ENCODE results near the gene KIAA1958. TPM values are rescaled to one million over a fixed set of nuclear protein-coding genes. Genes with fewer than 3 reads are reported as not detected.
A peak's percentile ranks its signal among the peaks of the same experiment; 100 is the strongest.
"Not testable (repeated sequence)": the region's sequence is repeated elsewhere in the genome, so short reads cannot be mapped to it uniquely, and the experiment has no call there.

Gene KIAA1958
- polyA plus RNA-seq, 1 donor from 2014 or later: 0.98 TPM

- H3K36me3 Mint-ChIP-seq: peaks cover 12% of the 10 kb centered on the region
- H3K27me3 Mint-ChIP-seq: peaks cover 4% of the 10 kb centered on the region
- H3K9me3 Mint-ChIP-seq: peaks cover 13 to 31% (median 23%) of the 10 kb centered on the region in 3 donors
- no peak overlapping the region for H3K27ac Mint-ChIP-seq
- H3K4me3 Mint-ChIP-seq: peak overlapping the region in 1 of 4 donors; percentile 23
- H3K4me1 Mint-ChIP-seq: no peaks in the 10 kb centered on the region
These were observed 162.0 kb downstream of the KIAA1958 start for GRCh38 chr9:112648624-112649023.

- Mint-ChIP-seq H3K4me1 (no peaks in the 10 kb centered on the region), H3K36me3 (no peaks in the 10 kb centered on the region)
These were observed 167.7 kb downstream of the KIAA1958 start for GRCh38 chr9:112654282-112654681.

GRCh38 chr9:112655668-112656067 is 169.0 kb downstream of the KIAA1958 start:
- H3K9me3 Mint-ChIP-seq: peaks cover 0 to 2% (median under 1%) of the 10 kb centered on the region in 3 donors
- no peak overlapping the region for H3K4me3 Mint-ChIP-seq
- H3K36me3 Mint-ChIP-seq: no peaks in the 10 kb centered on the region
- H3K4me1 Mint-ChIP-seq: no peaks in the 10 kb centered on the region
- no peak overlapping the region for H3K27ac Mint-ChIP-seq
- H3K27me3 Mint-ChIP-seq: no peaks in the 10 kb centered on the region

More at GRCh38 chr9:112654282-112654681, 167.7 kb downstream of the KIAA1958 start:
- peaks cover 0 to 15% (median 2%) of the 10 kb centered on the region in 3 donors for H3K9me3 Mint-ChIP-seq
- no peak overlapping the region for H3K4me3 Mint-ChIP-seq
- H3K27me3 Mint-ChIP-seq: no peaks in the 10 kb centered on the region
- no peak overlapping the region for H3K27ac Mint-ChIP-seq

GRCh38 chr9:112659906-112660305 is 173.3 kb downstream of the KIAA1958 start:
- no peak overlapping the region for H3K4me3 Mint-ChIP-seq
- no peaks in the 10 kb centered on the region for H3K27me3 Mint-ChIP-seq
- no peaks in the 10 kb centered on the region for H3K4me1 Mint-ChIP-seq
- no peaks in the 10 kb centered on the region for H3K36me3 Mint-ChIP-seq
- no peak overlapping the region for H3K27ac Mint-ChIP-seq
- H3K9me3 Mint-ChIP-seq: no peaks in the 10 kb centered on the region

GRCh38 chr9:112663681-112664080 is 177.1 kb downstream of the KIAA1958 start:
- no peak overlapping the region for H3K4me3 Mint-ChIP-seq
- no peaks in the 10 kb centered on the region for H3K36me3 Mint-ChIP-seq
- H3K27me3 Mint-ChIP-seq: no peaks in the 10 kb centered on the region
- no peaks in the 10 kb centered on the region for H3K9me3 Mint-ChIP-seq
- no peaks in the 10 kb centered on the region for H3K4me1 Mint-ChIP-seq
- H3K27ac Mint-ChIP-seq: no peak overlapping the region

GRCh38 chr9:112664531-112664930 is 177.9 kb downstream of the KIAA1958 start:
- Mint-ChIP-seq H3K9me3 (no peaks in the 10 kb centered on the region), H3K27me3 (no peaks in the 10 kb centered on the region), H3K36me3 (no peaks in the 10 kb centered on the region), H3K4me3 (no peak overlapping the region), H3K4me1 (no peaks in the 10 kb centered on the region), H3K27ac (no peak overlapping the region)

GRCh38 chr9:112665347-112665746 is 178.7 kb downstream of the KIAA1958 start:
- H3K36me3 Mint-ChIP-seq: no peaks in the 10 kb centered on the region
- H3K9me3 Mint-ChIP-seq: no peaks in the 10 kb centered on the region
- no peak overlapping the region for H3K27ac Mint-ChIP-seq
- no peak overlapping the region for H3K4me3 Mint-ChIP-seq
- no peaks in the 10 kb centered on the region for H3K27me3 Mint-ChIP-seq
- H3K4me1 Mint-ChIP-seq: no peaks in the 10 kb centered on the region

- no peaks in the 10 kb centered on the region for H3K4me1 Mint-ChIP-seq
- H3K9me3 Mint-ChIP-seq: peaks cover 0 to 5% (median 0%) of the 10 kb centered on the region in 3 donors
- peaks cover 2% of the 10 kb centered on the region for H3K27me3 Mint-ChIP-seq
- no peak overlapping the region for H3K4me3 Mint-ChIP-seq
- no peaks in the 10 kb centered on the region for H3K36me3 Mint-ChIP-seq
- no peak overlapping the region for H3K27ac Mint-ChIP-seq
These were observed 182.7 kb downstream of the KIAA1958 start for GRCh38 chr9:112669326-112669725.

GRCh38 chr9:112670991-112671625 is 184.5 kb downstream of the KIAA1958 start:
- H3K4me1 Mint-ChIP-seq: no peaks in the 10 kb centered on the region
- no peaks in the 10 kb centered on the region for H3K36me3 Mint-ChIP-seq
- H3K4me3 Mint-ChIP-seq: no peak overlapping the region
- peaks cover under 1 to 5% (median 2%) of the 10 kb centered on the region in 3 donors for H3K9me3 Mint-ChIP-seq
- peaks cover 2% of the 10 kb centered on the region for H3K27me3 Mint-ChIP-seq
- no peak overlapping the region for H3K27ac Mint-ChIP-seq

GRCh38 chr9:112673221-112673620 is 186.6 kb downstream of the KIAA1958 start:
- peaks cover 8 to 17% (median 9%) of the 10 kb centered on the region in 3 donors for H3K9me3 Mint-ChIP-seq
- H3K27ac Mint-ChIP-seq, H3K4me3 Mint-ChIP-seq, H3K4me1 Mint-ChIP-seq, H3K27me3 Mint-ChIP-seq, H3K36me3 Mint-ChIP-seq: not testable (repeated sequence)

- Mint-ChIP-seq H3K4me1 (no peaks in the 10 kb centered on the region), H3K27ac (no peak overlapping the region), H3K36me3 (peaks cover 1% of the 10 kb centered on the region), H3K4me3 (no peak overlapping the region), H3K9me3 (peaks cover 10 to 26% (median 12%) of the 10 kb centered on the region in 3 donors), H3K27me3 (peaks cover 2% of the 10 kb centered on the region)
These were observed 190.4 kb downstream of the KIAA1958 start for GRCh38 chr9:112677040-112677439.

- Mint-ChIP-seq H3K4me3 (no peak overlapping the region), H3K27ac (no peak overlapping the region), H3K4me1 (peaks cover 0 to 5% (median 3%) of the 10 kb centered on the region in 3 donors), H3K36me3 (peaks cover 6% of the 10 kb centered on the region), H3K27me3 (no peaks in the 10 kb centered on the region), H3K9me3 (peaks cover 10 to 21% (median 10%) of the 10 kb centered on the region in 3 donors)
These were observed 194.2 kb downstream of the KIAA1958 start for GRCh38 chr9:112680731-112681402.

- peaks cover 20% of the 10 kb centered on the region for H3K36me3 Mint-ChIP-seq
- H3K9me3 Mint-ChIP-seq: no peaks in the 10 kb centered on the region
- no peak overlapping the region for H3K4me3 Mint-ChIP-seq
- H3K27ac Mint-ChIP-seq: no peak overlapping the region
- H3K4me1 Mint-ChIP-seq: no peaks in the 10 kb centered on the region
- no peaks in the 10 kb centered on the region for H3K27me3 Mint-ChIP-seq
These were observed 202.6 kb downstream of the KIAA1958 start for GRCh38 chr9:112689161-112689740.

GRCh38 chr9:112694706-112695555 is 208.3 kb downstream of the KIAA1958 start:
- Mint-ChIP-seq H3K27me3 (no peaks in the 10 kb centered on the region), H3K36me3 (peaks cover 12% of the 10 kb centered on the region), H3K4me1 (peaks cover 2 to 4% (median 3%) of the 10 kb centered on the region in 3 donors), H3K4me3 (no peak overlapping the region), H3K9me3 (no peaks in the 10 kb centered on the region), H3K27ac (no peak overlapping the region)

- no peak overlapping the region for H3K27ac Mint-ChIP-seq
- H3K36me3 Mint-ChIP-seq: peaks cover 14% of the 10 kb centered on the region
- H3K27me3 Mint-ChIP-seq: no peaks in the 10 kb centered on the region
- H3K4me1 Mint-ChIP-seq: peaks cover 2 to 4% (median 3%) of the 10 kb centered on the region in 3 donors
- no peaks in the 10 kb centered on the region for H3K9me3 Mint-ChIP-seq
- no peak overlapping the region for H3K4me3 Mint-ChIP-seq
These were observed 209.8 kb downstream of the KIAA1958 start for GRCh38 chr9:112696461-112696860.

Data from IgD-negative memory B cell (primary cell).